Hippocampal formation (tissue), 2 donors: ENCODE data around the gene SCUBE3.

Experiments
- DNase-seq, 2 donors: peaks; one replicate each; lab custom pipeline; 2025; lab: John Stamatoyannopoulos, UW

The SCUBE3 gene

GRCh38 chr6:35213298-35213791, 411 bp upstream of the SCUBE3 start:
- no peak for DNase-seq

- DNase-seq = no peak
These were observed 1.3 kb downstream of the SCUBE3 start for GRCh38 chr6:35214869-35215664.

GRCh38 chr6:35215665-35216411, 2.1 kb downstream of the SCUBE3 start:
- no peak for DNase-seq

GRCh38 chr6:35216412-35216732, 2.6 kb downstream of the SCUBE3 start:
- DNase-seq = no peak

- no peak for DNase-seq
These were observed 3.4 kb downstream of the SCUBE3 start for GRCh38 chr6:35216851-35217811.

GRCh38 chr6:35218021-35218420, 4.3 kb downstream of the SCUBE3 start:
- no peak for DNase-seq

GRCh38 chr6:35218456-35218855, 4.7 kb downstream of the SCUBE3 start:
- no peak for DNase-seq

GRCh38 chr6:35219683-35220326, 6.0 kb downstream of the SCUBE3 start:
- DNase-seq = no peak

- no peak for DNase-seq
These were observed 7.0 kb downstream of the SCUBE3 start for GRCh38 chr6:35220711-35221110.

GRCh38 chr6:35223396-35223795, 9.6 kb downstream of the SCUBE3 start:
- DNase-seq = no peak

- DNase-seq = no peak
These were observed 11.0 kb downstream of the SCUBE3 start for GRCh38 chr6:35224720-35225119.

- no peak for DNase-seq
These were observed 14.7 kb downstream of the SCUBE3 start for GRCh38 chr6:35228481-35228880.

- no peak for DNase-seq
These were observed 15.5 kb downstream of the SCUBE3 start for GRCh38 chr6:35229304-35229703.

GRCh38 chr6:35230498-35230897, 16.7 kb downstream of the SCUBE3 start:
- DNase-seq = no peak

GRCh38 chr6:35230950-35231349, 17.2 kb downstream of the SCUBE3 start:
- no peak for DNase-seq

GRCh38 chr6:35231563-35231962, 17.8 kb downstream of the SCUBE3 start:
- no peak for DNase-seq

GRCh38 chr6:35234901-35235300, 21.1 kb downstream of the SCUBE3 start:
- no peak for DNase-seq

GRCh38 chr6:35236223-35236622, 22.5 kb downstream of the SCUBE3 start:
- no peak for DNase-seq

- no peak for DNase-seq
These were observed 23.7 kb downstream of the SCUBE3 start for GRCh38 chr6:35237476-35237875.

GRCh38 chr6:35238843-35239289, 25.1 kb downstream of the SCUBE3 start:
- no peak for DNase-seq

- no peak for DNase-seq
These were observed 25.8 kb downstream of the SCUBE3 start for GRCh38 chr6:35239581-35239980.
